ENCODE measurements around the gene GNAQ.

GNAQ gene

DNA sequence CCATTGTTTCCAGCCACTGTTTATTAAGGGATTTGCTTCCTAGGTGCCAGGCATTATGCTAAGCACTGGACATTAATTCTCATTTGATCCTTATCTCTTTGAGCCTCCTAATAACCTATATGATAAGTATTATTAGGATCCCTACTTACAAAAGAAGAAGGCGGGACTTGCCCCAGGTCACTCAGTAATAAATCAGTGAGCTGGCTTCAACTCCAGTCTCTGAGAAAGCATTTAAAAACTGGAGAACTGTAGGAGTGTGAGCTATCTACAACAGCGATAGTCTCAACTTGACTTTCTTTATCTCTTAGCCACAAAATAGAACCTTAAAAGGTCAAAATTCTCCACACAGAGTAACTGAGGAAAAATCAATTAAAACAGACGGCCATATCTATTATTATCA is 155.0 kb downstream of the GNAQ start:
- no peaks in the 10 kb centered on the region for H3K79me2 ChIP-seq (ENCODE audit: control insufficient read depth, low read length)

DNA sequence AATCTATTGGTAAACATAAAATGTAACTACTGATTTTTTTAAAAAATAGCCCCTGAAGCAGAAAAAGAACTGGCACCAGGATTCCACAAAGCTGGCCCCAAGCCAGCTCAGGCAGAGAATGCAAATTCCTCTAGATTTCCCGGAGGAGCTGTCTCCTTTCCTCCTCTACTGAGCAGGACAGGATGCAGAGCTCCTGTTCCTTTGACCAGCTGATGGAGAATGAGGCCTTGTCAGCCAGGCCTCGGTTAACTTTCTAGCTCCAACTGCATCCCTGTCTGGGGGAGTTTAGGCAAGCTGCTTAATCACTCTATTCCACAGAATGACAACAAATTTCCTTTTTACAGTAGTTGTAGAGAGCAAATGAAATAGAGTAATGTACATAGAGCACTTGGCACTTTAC is 155.5 kb downstream of the GNAQ start:
- Histone ChIP-seq H3K27me3 (ENCODE audit: control insufficient read depth, low read length) (no peaks in the 10 kb centered on the region; the same call in 1 of the 2 replicates), H3F3A (ENCODE audit: control insufficient read depth, insufficient read depth) (no peaks in the 10 kb centered on the region), H3K79me2 (ENCODE audit: control insufficient read depth, low read length) (no peaks in the 10 kb centered on the region), H4K20me1 (ENCODE audit: control insufficient read depth, insufficient read depth, low read depth, low read length) (no peaks in the 10 kb centered on the region), H3K4me2 (ENCODE audit: low read length) (no peak overlapping the region), H3K4me3 (ENCODE audit: low read length) (no peak overlapping the region), H3K9me2 (replicated peaks; ENCODE audit: control insufficient read depth, low read length) (no peaks in the 10 kb centered on the region), H3K4me1 (ENCODE audit: control insufficient read depth, low read length) (no peaks in the 10 kb centered on the region), H3K9me3 (ENCODE audit: control insufficient read depth, insufficient read depth, low read length) (no peaks in the 10 kb centered on the region), H3K27ac (ENCODE audit: low read depth, low read length) (no peak overlapping the region), H3K36me3 (ENCODE audit: control insufficient read depth, low read length) (no peaks in the 10 kb centered on the region)
- TF ChIP-seq EZH2phosphoT487 (IDR thresholded peaks at IDR 0.05; ENCODE audit: borderline replicate concordance, low read length): no peak
- TF ChIP-seq, protein P1, sequence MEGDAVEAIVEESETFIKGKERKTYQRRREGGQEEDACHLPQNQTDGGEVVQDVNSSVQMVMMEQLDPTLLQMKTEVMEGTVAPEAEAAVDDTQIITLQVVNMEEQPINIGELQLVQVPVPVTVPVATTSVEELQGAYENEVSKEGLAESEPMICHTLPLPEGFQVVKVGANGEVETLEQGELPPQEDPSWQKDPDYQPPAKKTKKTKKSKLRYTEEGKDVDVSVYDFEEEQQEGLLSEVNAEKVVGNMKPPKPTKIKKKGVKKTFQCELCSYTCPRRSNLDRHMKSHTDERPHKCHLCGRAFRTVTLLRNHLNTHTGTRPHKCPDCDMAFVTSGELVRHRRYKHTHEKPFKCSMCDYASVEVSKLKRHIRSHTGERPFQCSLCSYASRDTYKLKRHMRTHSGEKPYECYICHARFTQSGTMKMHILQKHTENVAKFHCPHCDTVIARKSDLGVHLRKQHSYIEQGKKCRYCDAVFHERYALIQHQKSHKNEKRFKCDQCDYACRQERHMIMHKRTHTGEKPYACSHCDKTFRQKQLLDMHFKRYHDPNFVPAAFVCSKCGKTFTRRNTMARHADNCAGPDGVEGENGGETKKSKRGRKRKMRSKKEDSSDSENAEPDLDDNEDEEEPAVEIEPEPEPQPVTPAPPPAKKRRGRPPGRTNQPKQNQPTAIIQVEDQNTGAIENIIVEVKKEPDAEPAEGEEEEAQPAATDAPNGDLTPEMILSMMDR (IDR thresholded peaks at IDR 0.05; ENCODE audit: low read depth, low read length, poor library complexity, severe bottlenecking): no peak

More for the DNA sequence above, 155.0 kb downstream of the GNAQ start:
- Histone ChIP-seq H3F3A (ENCODE audit: control insufficient read depth, insufficient read depth) (no peaks in the 10 kb centered on the region), H3K36me3 (ENCODE audit: control insufficient read depth, low read length) (no peaks in the 10 kb centered on the region), H3K4me3 (ENCODE audit: low read length) (no peak overlapping the region), H3K9me2 (replicated peaks; ENCODE audit: control insufficient read depth, low read length) (no peaks in the 10 kb centered on the region), H4K20me1 (ENCODE audit: control insufficient read depth, insufficient read depth, low read depth, low read length) (no peaks in the 10 kb centered on the region), H3K27me3 (ENCODE audit: control insufficient read depth, low read length) (no peaks in the 10 kb centered on the region), H3K4me2 (ENCODE audit: low read length) (no peak overlapping the region), H3K27ac (ENCODE audit: low read depth, low read length) (no peak overlapping the region), H3K9me3 (ENCODE audit: control insufficient read depth, insufficient read depth, low read length) (no peaks in the 10 kb centered on the region), H3K4me1 (ENCODE audit: control insufficient read depth, low read length) (no peaks in the 10 kb centered on the region)
- TF ChIP-seq, protein P1 (IDR thresholded peaks at IDR 0.05; ENCODE audit: low read depth, low read length, poor library complexity, severe bottlenecking): no peak
- no peak for TF ChIP-seq EZH2phosphoT487 (IDR thresholded peaks at IDR 0.05; ENCODE audit: borderline replicate concordance, low read length)

DNA sequence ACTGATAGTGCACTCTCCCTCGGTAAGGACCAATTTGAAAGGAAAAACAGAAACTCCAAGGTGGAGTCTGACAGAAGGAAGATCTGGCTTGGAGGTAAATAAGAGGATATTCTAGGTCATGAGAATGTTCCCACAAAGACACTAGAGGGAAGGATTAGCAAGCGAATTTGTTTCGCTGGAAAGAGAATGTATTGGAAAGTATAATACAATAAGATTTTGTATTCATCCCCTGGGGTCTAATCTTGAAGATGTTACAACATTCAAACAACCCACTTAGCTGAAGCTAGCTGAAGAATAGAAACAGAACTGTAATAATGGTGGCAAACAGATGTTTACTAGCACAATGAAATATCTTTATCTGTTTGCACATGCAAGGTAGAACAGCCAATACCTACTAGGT is 158.7 kb downstream of the GNAQ start:
- H3K4me2 ChIP-seq (ENCODE audit: low read length): no peak overlapping the region
- no peaks in the 10 kb centered on the region; the same call in 1 of the 2 replicates for H3K27me3 ChIP-seq (ENCODE audit: control insufficient read depth, low read length)
- no peaks in the 10 kb centered on the region for H4K20me1 ChIP-seq (ENCODE audit: control insufficient read depth, insufficient read depth, low read depth, low read length)
- H3K79me2 ChIP-seq (ENCODE audit: control insufficient read depth, low read length): no peaks in the 10 kb centered on the region
- H3F3A ChIP-seq (ENCODE audit: control insufficient read depth, insufficient read depth): no peaks in the 10 kb centered on the region
- no peak overlapping the region for H3K27ac ChIP-seq (ENCODE audit: low read depth, low read length)
- H3K9me3 ChIP-seq (ENCODE audit: control insufficient read depth, insufficient read depth, low read length): no peaks in the 10 kb centered on the region
- H3K4me3 ChIP-seq (ENCODE audit: low read length): no peak overlapping the region
- TF ChIP-seq, protein P1 (IDR thresholded peaks at IDR 0.05; ENCODE audit: low read depth, low read length, poor library complexity, severe bottlenecking): no peak
- TF ChIP-seq EZH2phosphoT487 (IDR thresholded peaks at IDR 0.05; ENCODE audit: borderline replicate concordance, low read length): no peak
- no peaks in the 10 kb centered on the region for H3K4me1 ChIP-seq (ENCODE audit: control insufficient read depth, low read length)
- no peaks in the 10 kb centered on the region for H3K9me2 ChIP-seq (replicated peaks; ENCODE audit: control insufficient read depth, low read length)
- H3K36me3 ChIP-seq (ENCODE audit: control insufficient read depth, low read length): no peaks in the 10 kb centered on the region

Data from DOHH2 (cell line).